ENCODE data around the gene CDC37L1. TPM values are rescaled to one million over a fixed set of nuclear protein-coding genes. Genes with fewer than 3 reads are reported as not detected.

CDC37L1 gene
- total and polyA plus RNA-seq, 2 of the 8 experiments (the other 6 are each of a cell fraction or from before 2014, with no cell fraction given): 4.6 to 23.8 TPM

DNA sequence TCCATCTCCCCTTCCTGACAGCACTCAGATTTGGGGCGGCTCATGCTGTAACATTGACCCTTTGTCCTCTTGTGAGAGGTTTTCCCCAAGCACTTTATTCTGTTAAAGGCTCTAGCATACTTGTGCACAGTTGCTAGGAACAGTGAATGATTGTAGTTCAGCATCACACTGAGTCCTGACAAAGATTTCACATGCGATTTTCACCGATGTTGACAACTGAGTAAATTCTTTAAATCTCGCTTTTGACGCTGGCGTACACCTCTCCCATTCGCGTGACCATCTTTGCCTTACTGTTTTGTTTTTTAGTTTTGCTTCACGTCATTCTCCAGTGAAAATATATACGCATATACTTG is 780 bp downstream of the CDC37L1 start:
- Histone ChIP-seq H3K23ac (ENCODE audit: insufficient read length) (no peak overlapping the region), H3K27ac (ENCODE audit: low read depth, low read length) (peak overlapping the region; percentile 74; the same call in 1 of the 2 replicates), H3K4ac (replicated peaks; ENCODE audit: insufficient read length, low read depth, low read length) (no peak overlapping the region), H3K4me2 (ENCODE audit: insufficient read depth in 1 of 2, low read depth in 2 of 2, low read length in 2 of 2) (peak overlapping the region; percentile 82 to 92), H4K8ac (ENCODE audit: extremely low read depth, insufficient read depth, low read length) (no peak overlapping the region), H2BK5ac (ENCODE audit: low read depth, low read length) (peak overlapping the region; percentile 81), H3K56ac (replicated peaks; ENCODE audit: insufficient read length, low read depth, low read length) (no peak overlapping the region), H3K36me3 (ENCODE audit: control insufficient read depth in 2 of 4, insufficient read depth in 4 of 4, low read length in 3 of 4) (peaks cover 0 to 5% (median 4%) of the 10 kb centered on the region in 4 experiments; a peak in 6 of 8 replicates), H3K79me1 (ENCODE audit: low read depth, low read length) (0 out of 2 replicates have a peak, but pooled peaks cover 2% of the 10 kb centered on the region), H3K9ac (replicated peaks in 1 of 4; ENCODE audit: extremely low read depth in 1 of 4, low read depth in 3 of 4, low read length in 3 of 4) (peak overlapping the region; percentile 69 to 92 (median 80)), H2AK5ac (ENCODE audit: low read depth, low read length) (no peak overlapping the region), H3K14ac (ENCODE audit: insufficient read length) (no peak overlapping the region), H2BK120ac (replicated peaks; ENCODE audit: low read depth, low read length) (no peak overlapping the region), H2AFZ (ENCODE audit: low read length) (no peak overlapping the region), H2BK15ac (ENCODE audit: low read length) (no peak overlapping the region), H3K4me3 (ENCODE audit: extremely low read depth in 1 of 4, insufficient read depth in 2 of 4, low read depth in 3 of 4, low read length in 4 of 4) (peak overlapping the region; percentile 79 to 87 (median 83)), H2BK12ac (ENCODE audit: low read depth, low read length) (no peak overlapping the region; the same call in 1 of the 2 replicates), H4K91ac (replicated peaks; ENCODE audit: insufficient read length, low read length) (no peak overlapping the region), H3K18ac (ENCODE audit: extremely low read depth, low read length) (peak overlapping the region; percentile 68), H2BK20ac (ENCODE audit: low read length) (no peak overlapping the region), H3K27me3 (replicated peaks in 1 of 4; ENCODE audit: control insufficient read depth in 3 of 4, extremely low read depth in 1 of 4, insufficient read depth in 3 of 4, low read length in 3 of 4) (no peaks in the 10 kb centered on the region), H3K79me2 (ENCODE audit: control insufficient read depth in 1 of 2, insufficient read depth in 2 of 2, low read length in 2 of 2) (peaks cover 9 to 28% of the 10 kb centered on the region in 2 experiments; a peak in 3 of 4 replicates), H4K5ac (ENCODE audit: insufficient read length, low read depth, low read length) (no peak overlapping the region), H3K9me3 (ENCODE audit: insufficient read depth in 2 of 2, low read depth in 1 of 2, low read length in 1 of 2) (no peaks in the 10 kb centered on the region), H3K4me1 (replicated peaks in 1 of 4; ENCODE audit: control insufficient read depth in 3 of 4, insufficient read depth in 4 of 4, low read length in 3 of 4) (peaks cover 0 to 4% (median 0%) of the 10 kb centered on the region in 4 experiments; a peak in 2 of 7 replicates), H3K23me2 (ENCODE audit: low read depth, low read length) (peaks cover 8% of the 10 kb centered on the region), H4K20me1 (replicated peaks in 1 of 2; ENCODE audit: control insufficient read depth in 1 of 2, insufficient read depth in 2 of 2, low read length in 2 of 2) (peaks cover 0 to 2% of the 10 kb centered on the region in 2 experiments)
- ChIA-PET POLR2A (ENCODE audit: partially characterized antibody) (interaction anchor here (0.6 to 1.3 kb wide), 2 partner anchors 14 to 58 kb away, joined by 3 to 4 read pairs; partner anchors contain the start of gene SPATA6L), CTCF (ENCODE audit: partially characterized antibody) (interaction anchor here (1.4 kb wide), 1 partner anchor 18 kb away, joined by 5 read pairs; the partner anchor contains the start of gene PLPP6)
- FAIRE-seq (no peak), DNase-seq (ENCODE audit: low read depth in 1 of 2, low spot score in 2 of 2) (no peak)
- 7% methylated on average over 10 of the region's 10 CpGs; no CpG with 5 or more reads in 1 of the 2 experiments for WGBS, 2 experiments (ENCODE audit: extremely low coverage in 1 of 2, insufficient coverage in 1 of 2, insufficient read length in 1 of 2, insufficient replicate concordance in 2 of 2, low coverage in 1 of 2, low lambda C conversion rate in 2 of 2, missing lambda C conversion rate in 1 of 2)
- TF ChIP-seq TEAD4 (IDR thresholded peaks at IDR 0.05; ENCODE audit: low read depth, low read length) (no peak), SP2 (IDR thresholded peaks at IDR 0.05; ENCODE audit: low read length) (no peak), RNF2 (IDR thresholded peaks at IDR 0.05; ENCODE audit: borderline replicate concordance, low read depth, low read length, missing control alignments, poor library complexity, severe bottlenecking) (no peak)
- TF ChIP-seq, protein P1, sequence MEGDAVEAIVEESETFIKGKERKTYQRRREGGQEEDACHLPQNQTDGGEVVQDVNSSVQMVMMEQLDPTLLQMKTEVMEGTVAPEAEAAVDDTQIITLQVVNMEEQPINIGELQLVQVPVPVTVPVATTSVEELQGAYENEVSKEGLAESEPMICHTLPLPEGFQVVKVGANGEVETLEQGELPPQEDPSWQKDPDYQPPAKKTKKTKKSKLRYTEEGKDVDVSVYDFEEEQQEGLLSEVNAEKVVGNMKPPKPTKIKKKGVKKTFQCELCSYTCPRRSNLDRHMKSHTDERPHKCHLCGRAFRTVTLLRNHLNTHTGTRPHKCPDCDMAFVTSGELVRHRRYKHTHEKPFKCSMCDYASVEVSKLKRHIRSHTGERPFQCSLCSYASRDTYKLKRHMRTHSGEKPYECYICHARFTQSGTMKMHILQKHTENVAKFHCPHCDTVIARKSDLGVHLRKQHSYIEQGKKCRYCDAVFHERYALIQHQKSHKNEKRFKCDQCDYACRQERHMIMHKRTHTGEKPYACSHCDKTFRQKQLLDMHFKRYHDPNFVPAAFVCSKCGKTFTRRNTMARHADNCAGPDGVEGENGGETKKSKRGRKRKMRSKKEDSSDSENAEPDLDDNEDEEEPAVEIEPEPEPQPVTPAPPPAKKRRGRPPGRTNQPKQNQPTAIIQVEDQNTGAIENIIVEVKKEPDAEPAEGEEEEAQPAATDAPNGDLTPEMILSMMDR (IDR thresholded peaks at IDR 0.05; ENCODE audit: control extremely low read depth in 1 of 3, insufficient read depth in 1 of 3, low read depth in 1 of 3, low read length in 3 of 3): no peak
